ENCODE data around the gene HTR3A.
"Not testable (repeated sequence)": the region's sequence is repeated elsewhere in the genome, so short reads cannot be mapped to it uniquely, and the experiment has no call there.

HTR3A gene

GRCh38 chr11:113974741-113975470 is at the start of gene HTR3A:
HTR3A (plus strand) TSS chr11:113975108; CDS start chr11:113975326, 218 bp downstream.
- no peak for DNase-seq (ENCODE audit: low spot score)

- no peak for DNase-seq (ENCODE audit: low spot score)
These were observed 48.4 kb upstream of the HTR3A start for GRCh38 chr11:113926273-113927197.

GRCh38 chr11:113928311-113928710 is 46.6 kb upstream of the HTR3A start:
- no peak for DNase-seq (ENCODE audit: low spot score)

- no peak for DNase-seq (ENCODE audit: low spot score)
These were observed 42.1 kb upstream of the HTR3A start for GRCh38 chr11:113932788-113933187.

- DNase-seq (ENCODE audit: low spot score) = not testable (repeated sequence)
These were observed 40.7 kb upstream of the HTR3A start for GRCh38 chr11:113934193-113934592.

GRCh38 chr11:113934761-113935160 is 40.1 kb upstream of the HTR3A start:
- no peak for DNase-seq (ENCODE audit: low spot score)

GRCh38 chr11:113935858-113936257 is 39.0 kb upstream of the HTR3A start:
- no peak for DNase-seq (ENCODE audit: low spot score)

- DNase-seq (ENCODE audit: low spot score) = no peak
These were observed 37.0 kb upstream of the HTR3A start for GRCh38 chr11:113937918-113938317.

GRCh38 chr11:113942256-113942655 is 32.7 kb upstream of the HTR3A start:
- no peak for DNase-seq (ENCODE audit: low spot score)

- not testable (repeated sequence) for DNase-seq (ENCODE audit: low spot score)
These were observed 28.7 kb upstream of the HTR3A start for GRCh38 chr11:113946162-113946561.

GRCh38 chr11:113947994-113948393 is 26.9 kb upstream of the HTR3A start:
- DNase-seq (ENCODE audit: low spot score) = no peak

- DNase-seq (ENCODE audit: low spot score) = no peak
These were observed 25.0 kb upstream of the HTR3A start for GRCh38 chr11:113949891-113950290.

GRCh38 chr11:113951537-113951936 is 23.4 kb upstream of the HTR3A start:
- no peak for DNase-seq (ENCODE audit: low spot score)

GRCh38 chr11:113952070-113952469 is 22.8 kb upstream of the HTR3A start:
- no peak for DNase-seq (ENCODE audit: low spot score)

GRCh38 chr11:113952588-113952987 is 22.3 kb upstream of the HTR3A start:
- DNase-seq (ENCODE audit: low spot score) = no peak

GRCh38 chr11:113954235-113954634 is 20.7 kb upstream of the HTR3A start:
- DNase-seq (ENCODE audit: low spot score) = no peak

- no peak for DNase-seq (ENCODE audit: low spot score)
These were observed 17.9 kb upstream of the HTR3A start for GRCh38 chr11:113956986-113957385.

- no peak for DNase-seq (ENCODE audit: low spot score)
These were observed 14.1 kb upstream of the HTR3A start for GRCh38 chr11:113960702-113961330.

GRCh38 chr11:113967361-113967760 is 7.5 kb upstream of the HTR3A start:
- DNase-seq (ENCODE audit: low spot score) = no peak

GRCh38 chr11:113971506-113972195 is 3.3 kb upstream of the HTR3A start:
- DNase-seq (ENCODE audit: low spot score) = no peak

GRCh38 chr11:113977071-113977490 is 2.2 kb downstream of the HTR3A start:
- no peak for DNase-seq (ENCODE audit: low spot score)

- DNase-seq (ENCODE audit: low spot score) = no peak
These were observed 2.8 kb downstream of the HTR3A start for GRCh38 chr11:113977701-113978100.

Measured in AG08395 (cell line).